ENCODE data around the gene TADA2B.

Gene TADA2B

GRCh38 chr4:7104366-7105031, 61.3 kb downstream of the TADA2B start:
- peaks cover 9% of the 10 kb centered on the region for H3K4me1 Mint-ChIP-seq (ENCODE audit: low read depth)
- H3K9me3 Mint-ChIP-seq: no peaks in the 10 kb centered on the region
- H3K27me3 Mint-ChIP-seq (ENCODE audit: low read depth): peaks cover 12% of the 10 kb centered on the region
- no peaks in the 10 kb centered on the region for H3K36me3 Mint-ChIP-seq (ENCODE audit: low read depth)
- H3K27ac Mint-ChIP-seq: no peak overlapping the region
- H3K4me3 Mint-ChIP-seq: peak overlapping the region; percentile 19

DNA sequence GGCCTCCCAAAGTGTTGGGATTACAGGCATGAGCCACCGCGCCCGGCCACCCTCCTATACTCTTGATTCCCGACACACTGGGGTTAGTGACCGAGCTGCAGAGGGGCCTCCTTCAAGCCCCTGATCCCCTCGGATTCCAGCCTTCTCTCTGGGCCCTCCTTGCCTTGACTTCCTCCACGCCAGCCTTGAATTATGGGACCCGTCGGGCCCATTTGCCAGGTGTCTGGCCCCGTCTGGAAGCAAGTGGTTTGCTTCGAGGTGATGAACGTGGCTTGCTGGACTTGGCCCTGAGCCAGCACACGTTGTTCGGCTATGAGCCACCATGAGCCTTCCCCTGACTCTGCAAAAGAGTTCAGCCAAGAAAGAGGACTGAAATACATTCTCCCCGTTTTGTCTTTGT, 62.1 kb downstream of the TADA2B start:
- Mint-ChIP-seq H3K27ac (no peak overlapping the region), H3K4me3 (no peak overlapping the region), H3K27me3 (ENCODE audit: low read depth) (peaks cover 12% of the 10 kb centered on the region), H3K9me3 (no peaks in the 10 kb centered on the region), H3K36me3 (ENCODE audit: low read depth) (no peaks in the 10 kb centered on the region), H3K4me1 (ENCODE audit: low read depth) (peaks cover 9% of the 10 kb centered on the region)

GRCh38 chr4:7107166-7107905, 64.2 kb downstream of the TADA2B start:
- Mint-ChIP-seq H3K9me3 (no peaks in the 10 kb centered on the region), H3K36me3 (ENCODE audit: low read depth) (no peaks in the 10 kb centered on the region), H3K27me3 (ENCODE audit: low read depth) (peaks cover 12% of the 10 kb centered on the region), H3K4me3 (no peak overlapping the region), H3K27ac (no peak overlapping the region), H3K4me1 (ENCODE audit: low read depth) (peaks cover 5% of the 10 kb centered on the region)
